HG02852 (cell line): Measurements from ENCODE around the gene SCAI.
"Not testable (repeated sequence)": the region's sequence is repeated elsewhere in the genome, so short reads cannot be mapped to it uniquely, and the experiment has no call there.

Experiments
- ATAC-seq: cut with Tn5 transposase; IDR thresholded peaks from one replicate; pipeline ENCODE4 v1.9.1; 2021; ENCODE audit warnings: mild to moderate bottlenecking, moderate library complexity; ENCODE audit not compliant: unreplicated experiment

Gene SCAI

GRCh38 chr9:125108541-125108940 is 34.8 kb downstream of the SCAI start:
- not testable (repeated sequence) for ATAC-seq

GRCh38 chr9:125106285-125106893 is 36.9 kb downstream of the SCAI start:
- no peak for ATAC-seq

DNA sequence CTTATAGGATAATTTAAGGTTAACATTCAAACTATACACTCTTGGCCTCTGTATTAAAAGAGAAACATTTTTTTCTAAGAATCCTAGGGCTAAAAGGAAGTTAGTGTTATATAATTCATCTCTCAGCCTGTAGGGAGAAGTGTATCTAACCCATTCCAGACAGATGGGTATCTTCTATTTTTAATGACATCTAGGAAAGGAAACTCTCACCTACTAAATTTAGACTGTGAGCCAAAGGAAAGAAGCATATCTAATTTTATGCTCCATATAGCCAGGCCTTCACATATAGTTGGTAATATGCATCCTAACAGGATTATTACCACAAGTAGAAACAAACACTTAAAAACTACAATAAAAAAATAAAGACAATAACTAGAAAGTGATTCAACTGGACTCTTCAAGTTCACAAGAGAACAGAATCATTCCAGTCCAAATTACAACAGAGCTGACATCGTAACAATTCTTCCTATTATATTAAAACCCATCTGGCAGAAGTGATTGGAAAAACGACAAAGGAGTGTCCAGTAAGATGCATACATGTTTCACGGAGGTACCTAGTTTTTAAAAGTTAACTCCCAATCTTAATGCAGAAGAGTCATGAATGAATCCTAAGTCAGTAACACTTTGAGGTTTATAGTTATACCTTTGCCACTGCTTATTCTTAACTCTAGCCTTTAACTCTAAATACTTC is 39.4 kb downstream of the SCAI start:
- ATAC-seq = no peak

GRCh38 chr9:125103021-125103420 is 40.3 kb downstream of the SCAI start:
- no peak for ATAC-seq

GRCh38 chr9:125100822-125101221 is 42.5 kb downstream of the SCAI start:
- no peak for ATAC-seq

DNA sequence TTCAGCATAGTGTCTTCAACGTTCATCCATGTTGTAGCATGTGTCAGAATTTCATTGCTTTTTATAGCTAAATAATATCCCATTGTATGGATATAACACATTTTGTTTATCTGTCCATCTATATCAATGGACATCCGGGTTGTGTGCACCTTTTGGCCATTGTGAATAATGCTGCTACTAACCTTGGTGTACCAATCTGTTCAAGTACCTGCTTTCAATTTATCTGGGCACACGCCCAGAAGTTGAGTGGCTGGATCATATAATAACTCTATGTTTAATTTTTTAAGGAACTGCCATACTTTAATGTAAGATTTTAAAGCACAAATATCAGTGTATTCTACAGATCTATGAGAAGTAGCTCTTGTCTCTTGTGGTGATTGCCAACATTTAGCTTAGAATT is 43.5 kb downstream of the SCAI start:
- ATAC-seq = no peak

DNA sequence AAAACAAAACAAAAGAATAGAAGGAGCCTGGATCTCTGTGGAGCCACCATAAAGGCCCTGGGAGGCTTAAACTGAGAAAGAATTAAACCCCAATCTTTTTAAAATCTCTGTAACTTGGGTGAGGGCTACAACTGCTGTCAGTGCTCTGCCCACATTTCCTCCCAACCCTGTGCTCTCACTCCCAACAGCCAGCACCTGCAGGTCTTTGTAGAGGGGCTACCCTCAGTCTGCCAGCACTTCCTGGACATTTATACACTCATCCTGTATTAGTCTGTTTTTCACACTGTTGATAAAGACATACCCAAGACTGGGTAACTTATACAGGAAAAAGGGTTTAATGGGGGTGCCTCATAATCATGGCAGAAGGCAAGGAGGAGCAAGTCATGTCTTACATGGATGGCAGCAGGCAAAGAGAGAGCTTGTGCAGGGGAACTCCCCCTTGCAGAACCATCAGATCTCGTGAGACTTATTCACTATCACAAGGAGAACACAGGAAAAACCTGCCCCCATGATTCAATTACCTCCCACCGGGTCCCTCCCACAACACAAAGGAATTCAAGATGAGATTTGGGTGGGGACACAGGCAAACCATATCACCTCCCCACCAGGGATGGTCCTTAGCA is 47.4 kb downstream of the SCAI start:
- no peak for ATAC-seq

- no peak for ATAC-seq
Measured at GRCh38 chr9:125091121-125091520, 52.2 kb downstream of the SCAI start.

DNA sequence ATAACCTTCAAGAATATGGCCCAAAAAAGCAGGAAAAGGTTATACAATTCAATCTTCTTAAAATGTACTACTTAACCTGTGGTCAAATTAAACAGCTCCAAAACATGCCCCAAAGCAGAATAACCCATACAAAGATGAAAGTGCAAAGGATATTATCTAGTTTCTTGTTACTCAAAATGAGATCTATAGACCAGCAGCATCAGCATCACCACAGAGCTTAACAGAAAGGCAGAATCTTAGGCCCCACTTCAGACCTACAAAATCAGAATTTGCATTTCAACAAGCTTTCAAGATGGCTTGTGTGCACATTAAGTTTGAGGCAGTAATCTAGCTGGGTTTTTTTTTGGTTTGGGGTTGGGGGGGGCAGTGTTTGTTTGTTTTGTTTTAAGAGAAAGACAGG is 54.0 kb downstream of the SCAI start:
- no peak for ATAC-seq

DNA sequence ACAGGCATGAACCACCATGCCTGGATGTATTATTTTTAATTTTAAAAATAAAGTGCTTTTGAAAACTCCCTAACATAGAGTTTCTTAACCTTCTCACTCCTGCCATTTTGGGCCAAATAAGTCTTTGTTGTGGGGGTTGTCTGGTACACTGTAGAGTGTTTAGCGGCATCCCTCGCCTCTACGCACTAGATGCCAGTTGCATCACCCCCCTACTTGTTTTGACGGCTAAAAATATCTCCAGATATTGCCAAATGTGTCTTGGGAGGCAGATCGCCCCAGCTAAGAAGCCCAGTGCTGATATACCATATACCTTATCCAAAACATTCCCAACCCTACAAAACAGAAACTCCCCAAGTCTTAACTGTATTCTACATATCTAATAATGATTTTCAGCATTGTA is 54.6 kb downstream of the SCAI start:
- no peak for ATAC-seq

DNA sequence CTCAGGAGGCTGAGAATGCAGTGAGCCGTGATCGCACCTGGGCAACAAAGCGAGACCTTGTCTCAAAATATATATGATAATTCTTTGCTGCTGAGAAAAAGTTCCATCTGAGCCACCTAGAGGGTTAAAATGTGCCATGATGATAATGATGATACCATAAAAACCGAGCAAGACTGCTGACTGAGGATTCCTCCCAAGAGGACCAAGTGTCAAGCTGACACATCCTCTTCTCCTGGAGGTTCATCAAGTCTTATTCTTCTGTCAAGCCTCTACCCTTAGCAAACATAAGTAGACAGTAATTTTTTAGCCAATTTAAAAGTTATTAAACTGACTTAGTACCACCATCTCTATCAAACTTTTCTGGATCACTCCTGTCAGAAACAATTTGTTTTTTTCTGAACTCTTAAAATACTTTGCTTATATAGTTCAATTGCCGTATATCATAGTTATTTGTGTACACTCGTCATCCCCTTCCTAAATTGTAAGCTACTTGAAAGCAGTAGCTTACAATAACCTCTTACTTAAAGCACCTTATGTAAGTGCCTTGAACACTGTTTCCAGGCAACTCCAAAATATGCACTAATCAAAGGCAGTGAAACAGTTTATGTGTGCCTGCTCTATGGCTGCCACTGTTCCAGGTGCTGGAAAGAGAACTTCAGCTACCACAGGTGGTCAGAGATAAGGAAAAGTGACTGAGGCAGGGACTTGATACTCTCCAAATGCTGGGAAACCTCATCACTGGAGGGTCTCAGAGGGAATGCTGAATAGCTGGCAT is 57.4 kb downstream of the SCAI start:
- no peak for ATAC-seq

DNA sequence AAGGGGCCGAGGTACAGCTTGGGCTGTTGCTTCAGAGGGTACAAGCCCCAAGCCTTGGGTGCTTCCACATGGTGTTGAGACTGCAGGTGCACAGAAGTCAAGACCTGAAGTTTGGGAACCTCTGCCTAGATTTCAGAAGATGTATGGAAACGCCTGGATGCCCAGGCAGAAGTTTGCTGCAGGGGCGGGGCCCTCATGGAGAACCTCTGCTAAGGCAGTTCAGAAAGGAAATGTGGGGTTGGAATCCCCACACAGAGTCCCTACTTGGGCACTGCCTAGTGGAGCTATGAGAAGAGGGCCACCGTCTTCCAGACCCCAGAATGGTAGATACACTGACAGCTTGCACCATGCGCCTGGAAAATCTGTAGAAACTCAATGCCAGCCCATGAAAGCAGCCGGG is 61.1 kb downstream of the SCAI start:
- ATAC-seq = not testable (repeated sequence)

- not testable (repeated sequence) for ATAC-seq
Measured at GRCh38 chr9:125080797-125081196, 62.5 kb downstream of the SCAI start.

- no peak for ATAC-seq
Measured at GRCh38 chr9:125079931-125080330, 63.4 kb downstream of the SCAI start.

DNA sequence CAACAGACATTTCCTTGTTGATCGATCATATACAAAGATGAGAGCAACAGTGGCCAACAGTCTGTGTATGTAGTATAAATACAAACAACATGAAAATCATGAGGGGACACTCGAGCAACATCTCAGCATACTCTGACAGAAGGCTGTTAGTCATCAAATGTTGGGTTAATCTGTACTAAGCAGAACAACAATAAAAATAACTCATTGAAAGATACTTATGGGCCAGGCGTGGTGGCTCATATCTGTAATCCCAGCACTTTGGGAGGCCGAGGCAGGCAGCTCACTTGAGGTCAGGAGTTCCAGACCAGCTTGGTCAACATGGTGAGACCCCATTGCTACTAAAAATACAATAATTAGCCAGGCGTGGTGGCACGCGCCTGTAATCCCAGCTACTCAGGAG is 67.3 kb downstream of the SCAI start:
- ATAC-seq = no peak

- ATAC-seq = no peak
Measured at GRCh38 chr9:125074976-125075375, 68.4 kb downstream of the SCAI start.

- no peak for ATAC-seq
Measured at GRCh38 chr9:125066839-125067619, 76.3 kb downstream of the SCAI start.

GRCh38 chr9:125061391-125061790 is 81.9 kb downstream of the SCAI start:
- no peak for ATAC-seq

- no peak for ATAC-seq
Measured at GRCh38 chr9:125049212-125050049, 93.9 kb downstream of the SCAI start.

DNA sequence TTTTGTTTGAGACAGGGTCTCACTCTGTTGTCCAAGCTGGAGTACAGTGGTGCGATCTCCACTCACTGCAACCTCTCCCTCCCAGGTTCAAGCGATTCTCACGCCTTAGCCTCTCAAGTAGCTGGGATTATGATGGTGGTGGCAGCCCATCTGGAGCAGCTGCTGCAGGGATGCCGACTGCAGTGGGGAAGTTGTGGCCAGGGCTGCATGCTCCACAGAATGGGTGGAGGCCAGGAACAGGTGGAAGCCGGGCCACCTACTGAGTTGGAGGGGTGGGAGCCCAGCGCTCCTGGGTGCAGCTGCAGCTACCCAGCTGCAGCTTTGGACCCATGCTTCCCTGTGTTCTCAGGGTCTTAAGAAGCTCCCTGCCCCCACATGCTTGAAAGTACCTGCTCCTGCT is 99.7 kb downstream of the SCAI start:
- ATAC-seq = no peak
